ENCODE results near the gene DBP.

GRCh38 chr19:48611872-48612271 is 25.3 kb downstream of the DBP start:
- TF ChIP-seq CTCF (IDR thresholded peaks at IDR 0.05) (no peak), ZFX (IDR thresholded peaks at IDR 0.05; ENCODE audit: borderline replicate concordance) (no peak)
